ENCODE data around the gene IMPA2.

The IMPA2 gene

DNA sequence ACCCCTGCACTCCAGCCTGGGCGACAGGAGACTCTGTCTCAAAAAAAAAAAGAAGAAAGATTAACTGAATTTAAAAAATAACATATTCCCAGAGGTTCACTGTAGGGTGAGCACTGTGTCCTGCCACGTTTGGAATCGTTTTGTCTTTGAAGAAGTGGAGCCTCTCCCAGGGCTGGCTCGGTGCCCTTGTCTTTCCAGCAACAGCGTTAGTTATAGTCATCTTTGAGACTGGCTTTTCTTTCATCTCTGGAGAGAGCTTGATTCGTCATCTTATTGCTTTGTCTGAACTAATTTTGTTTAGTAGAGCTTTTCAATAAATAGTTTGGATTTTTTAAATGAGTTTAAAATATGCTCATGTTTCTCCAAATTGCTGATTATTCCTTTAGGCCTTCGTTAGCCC, 50.5 kb downstream of the IMPA2 start:
- no peak overlapping the region for H3K4me2 ChIP-seq (ENCODE audit: low read depth, low read length, poor library complexity, severe bottlenecking)
- H4K20me1 ChIP-seq (ENCODE audit: insufficient read depth, low read length, poor library complexity, severe bottlenecking), result no peaks in the 10 kb centered on the region
- H2AFZ ChIP-seq (ENCODE audit: low read length), result no peak overlapping the region
- no peaks in the 10 kb centered on the region for H3F3A ChIP-seq (ENCODE audit: low read depth)
- H3K4me3 ChIP-seq (ENCODE audit: low read length, poor library complexity, severe bottlenecking), result no peak overlapping the region
- no peaks in the 10 kb centered on the region for H3K4me1 ChIP-seq (ENCODE audit: insufficient read depth, low read length, poor library complexity, severe bottlenecking)
- no peak overlapping the region for H3K9ac ChIP-seq (ENCODE audit: low read depth, low read length, poor library complexity, severe bottlenecking)
- H3K36me3 ChIP-seq (ENCODE audit: insufficient read depth, low read length), result no peaks in the 10 kb centered on the region
- no peaks in the 10 kb centered on the region for H3K79me2 ChIP-seq (ENCODE audit: insufficient read depth, low read length)
- H3K27me3 ChIP-seq (ENCODE audit: insufficient read depth, low read length, poor library complexity, severe bottlenecking), result no peaks in the 10 kb centered on the region
- TF ChIP-seq EZH2phosphoT487 (IDR thresholded peaks at IDR 0.05; ENCODE audit: borderline replicate concordance), result no peak
- TF ChIP-seq, protein P1, sequence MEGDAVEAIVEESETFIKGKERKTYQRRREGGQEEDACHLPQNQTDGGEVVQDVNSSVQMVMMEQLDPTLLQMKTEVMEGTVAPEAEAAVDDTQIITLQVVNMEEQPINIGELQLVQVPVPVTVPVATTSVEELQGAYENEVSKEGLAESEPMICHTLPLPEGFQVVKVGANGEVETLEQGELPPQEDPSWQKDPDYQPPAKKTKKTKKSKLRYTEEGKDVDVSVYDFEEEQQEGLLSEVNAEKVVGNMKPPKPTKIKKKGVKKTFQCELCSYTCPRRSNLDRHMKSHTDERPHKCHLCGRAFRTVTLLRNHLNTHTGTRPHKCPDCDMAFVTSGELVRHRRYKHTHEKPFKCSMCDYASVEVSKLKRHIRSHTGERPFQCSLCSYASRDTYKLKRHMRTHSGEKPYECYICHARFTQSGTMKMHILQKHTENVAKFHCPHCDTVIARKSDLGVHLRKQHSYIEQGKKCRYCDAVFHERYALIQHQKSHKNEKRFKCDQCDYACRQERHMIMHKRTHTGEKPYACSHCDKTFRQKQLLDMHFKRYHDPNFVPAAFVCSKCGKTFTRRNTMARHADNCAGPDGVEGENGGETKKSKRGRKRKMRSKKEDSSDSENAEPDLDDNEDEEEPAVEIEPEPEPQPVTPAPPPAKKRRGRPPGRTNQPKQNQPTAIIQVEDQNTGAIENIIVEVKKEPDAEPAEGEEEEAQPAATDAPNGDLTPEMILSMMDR (conservative IDR thresholded peaks at IDR 0.05; ENCODE audit: low read length), result no peak
- no peaks in the 10 kb centered on the region for H3K9me2 ChIP-seq (replicated peaks; ENCODE audit: low read depth, low read length)
- no peaks in the 10 kb centered on the region for H3K9me3 ChIP-seq (ENCODE audit: insufficient read depth, low read depth, low read length)

DNA sequence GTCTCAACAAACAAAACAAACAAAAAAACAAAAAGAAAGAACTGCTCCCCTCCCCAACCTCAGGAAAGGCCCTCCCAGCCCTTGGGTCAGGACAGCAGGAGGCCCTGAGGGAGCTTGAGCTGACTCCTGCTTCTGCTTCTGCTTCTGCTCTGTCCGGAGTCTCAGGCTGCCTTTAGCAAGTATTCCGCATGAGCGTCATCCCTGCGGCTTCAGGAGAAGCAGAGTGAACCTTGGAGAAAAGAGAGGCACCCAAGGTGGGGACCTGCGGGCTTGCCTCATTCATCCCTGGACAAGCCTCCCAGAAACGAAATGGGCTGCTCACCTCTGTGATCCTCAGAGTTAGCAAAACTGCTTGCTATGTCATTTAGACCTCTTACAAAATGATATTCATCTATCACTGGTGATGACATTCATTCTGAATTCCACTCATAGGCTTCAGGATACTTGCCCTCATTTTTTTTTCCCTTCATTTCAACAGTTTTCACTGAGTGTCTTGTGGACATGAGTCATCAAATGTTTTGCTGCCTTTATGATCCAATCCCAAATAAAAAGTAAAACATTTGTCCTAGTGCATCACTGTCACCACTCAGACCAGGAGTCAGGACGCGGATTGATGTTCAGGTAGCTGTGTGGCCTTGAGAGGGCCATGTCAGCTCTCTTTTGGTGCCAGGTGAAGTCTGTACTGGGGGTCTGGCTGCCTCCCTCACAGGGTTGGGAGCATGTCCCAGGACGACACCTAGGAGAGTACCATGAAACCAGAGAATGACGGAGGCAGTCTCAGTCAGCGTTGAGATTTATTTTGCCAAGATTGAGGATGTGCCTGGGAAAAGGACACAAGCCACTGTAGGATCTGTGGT, 51.7 kb downstream of the IMPA2 start:
- no peak overlapping the region for H3K4me2 ChIP-seq (ENCODE audit: low read depth, low read length, poor library complexity, severe bottlenecking)

DNA sequence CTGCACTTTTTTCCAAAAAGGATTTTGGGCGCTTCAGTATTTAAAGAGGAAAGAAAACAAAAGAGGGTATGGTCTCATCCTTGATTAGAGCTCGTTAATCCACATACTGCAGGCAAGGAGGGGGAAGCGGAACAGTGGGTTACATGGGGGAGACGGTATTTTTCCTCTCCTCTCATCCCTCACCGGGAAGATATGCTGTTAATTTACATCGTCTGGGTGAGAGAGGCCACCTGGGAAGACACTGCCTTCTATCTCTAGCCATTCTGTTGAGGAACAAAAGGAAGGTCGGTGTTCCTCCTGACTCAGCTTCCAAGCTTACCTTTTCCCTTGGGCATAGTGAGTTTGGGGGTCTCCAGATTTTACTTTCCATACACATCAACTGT, 52.3 kb downstream of the IMPA2 start:
- Histone ChIP-seq H3K9me2 (replicated peaks; ENCODE audit: low read depth, low read length) (no peaks in the 10 kb centered on the region), H3K79me2 (ENCODE audit: insufficient read depth, low read length) (no peaks in the 10 kb centered on the region), H3K36me3 (ENCODE audit: insufficient read depth, low read length) (no peaks in the 10 kb centered on the region), H3K9ac (ENCODE audit: low read depth, low read length, poor library complexity, severe bottlenecking) (no peak overlapping the region), H4K20me1 (ENCODE audit: insufficient read depth, low read length, poor library complexity, severe bottlenecking) (no peaks in the 10 kb centered on the region), H3K9me3 (ENCODE audit: insufficient read depth, low read depth, low read length) (no peaks in the 10 kb centered on the region), H3K4me3 (ENCODE audit: low read length, poor library complexity, severe bottlenecking) (no peak overlapping the region), H3K27me3 (ENCODE audit: insufficient read depth, low read length, poor library complexity, severe bottlenecking) (no peaks in the 10 kb centered on the region), H2AFZ (ENCODE audit: low read length) (no peak overlapping the region), H3K4me1 (ENCODE audit: insufficient read depth, low read length, poor library complexity, severe bottlenecking) (no peaks in the 10 kb centered on the region), H3F3A (ENCODE audit: low read depth) (no peaks in the 10 kb centered on the region), H3K4me2 (ENCODE audit: low read depth, low read length, poor library complexity, severe bottlenecking) (no peak overlapping the region)
- TF ChIP-seq EZH2phosphoT487 (IDR thresholded peaks at IDR 0.05; ENCODE audit: borderline replicate concordance), result no peak
- TF ChIP-seq, protein P1 (conservative IDR thresholded peaks at IDR 0.05; ENCODE audit: low read length), result no peak

More for the DNA sequence above, 51.7 kb downstream of the IMPA2 start:
- Histone ChIP-seq H3K4me3 (ENCODE audit: low read length, poor library complexity, severe bottlenecking) (no peak overlapping the region), H3K9me2 (replicated peaks; ENCODE audit: low read depth, low read length) (no peaks in the 10 kb centered on the region), H3K36me3 (ENCODE audit: insufficient read depth, low read length) (no peaks in the 10 kb centered on the region), H3K4me1 (ENCODE audit: insufficient read depth, low read length, poor library complexity, severe bottlenecking) (no peaks in the 10 kb centered on the region), H2AFZ (ENCODE audit: low read length) (no peak overlapping the region), H4K20me1 (ENCODE audit: insufficient read depth, low read length, poor library complexity, severe bottlenecking) (no peaks in the 10 kb centered on the region), H3K9ac (ENCODE audit: low read depth, low read length, poor library complexity, severe bottlenecking) (no peak overlapping the region), H3K27me3 (ENCODE audit: insufficient read depth, low read length, poor library complexity, severe bottlenecking) (no peaks in the 10 kb centered on the region), H3F3A (ENCODE audit: low read depth) (no peaks in the 10 kb centered on the region), H3K9me3 (ENCODE audit: insufficient read depth, low read depth, low read length) (no peaks in the 10 kb centered on the region), H3K79me2 (ENCODE audit: insufficient read depth, low read length) (no peaks in the 10 kb centered on the region)
- TF ChIP-seq, protein P1 (conservative IDR thresholded peaks at IDR 0.05; ENCODE audit: low read length), result no peak
- TF ChIP-seq EZH2phosphoT487 (IDR thresholded peaks at IDR 0.05; ENCODE audit: borderline replicate concordance), result no peak
